Measurements from ENCODE around the gene DAB1. TPM values are rescaled to one million over a fixed set of nuclear protein-coding genes. Genes with fewer than 3 reads are reported as not detected.

DAB1 gene
- total RNA-seq, 1 donor from 2014 or later: 3.1 TPM

- Mint-ChIP-seq H3K9me3 (ENCODE audit: unreplicated experiment) (no peaks in the 10 kb centered on the region), H3K4me3 (ENCODE audit: unreplicated experiment) (no peak overlapping the region), H3K4me1 (ENCODE audit: low read depth, unreplicated experiment) (peaks cover 2% of the 10 kb centered on the region), H3K27me3 (ENCODE audit: unreplicated experiment) (peaks cover 1% of the 10 kb centered on the region), H3K36me3 (ENCODE audit: unreplicated experiment) (no peaks in the 10 kb centered on the region), H3K27ac (ENCODE audit: unreplicated experiment) (no peak overlapping the region)
- no peak for TF ChIP-seq CTCF (IDR thresholded peaks at IDR 0.05; ENCODE audit: partially characterized antibody, unreplicated experiment)
- DNase-seq: no peak
Observed at GRCh38 chr1:56973923-56974742, 449.7 kb downstream of the DAB1 start.

- Mint-ChIP-seq H3K9me3 (ENCODE audit: unreplicated experiment) (no peaks in the 10 kb centered on the region), H3K27me3 (ENCODE audit: unreplicated experiment) (peaks cover 1% of the 10 kb centered on the region), H3K4me1 (ENCODE audit: low read depth, unreplicated experiment) (peaks cover 2% of the 10 kb centered on the region)
Observed at GRCh38 chr1:56972976-56973375, 450.9 kb downstream of the DAB1 start.

GRCh38 chr1:56970280-56970679 lies 453.6 kb downstream of the DAB1 start:
- no peaks in the 10 kb centered on the region for H3K9me3 Mint-ChIP-seq (ENCODE audit: unreplicated experiment)

More at GRCh38 chr1:56972976-56973375, 450.9 kb downstream of the DAB1 start:
- DNase-seq: no peak
- TF ChIP-seq CTCF (IDR thresholded peaks at IDR 0.05; ENCODE audit: partially characterized antibody, unreplicated experiment): no peak
- no peak overlapping the region for H3K27ac Mint-ChIP-seq (ENCODE audit: unreplicated experiment)
- H3K36me3 Mint-ChIP-seq (ENCODE audit: unreplicated experiment): no peaks in the 10 kb centered on the region
- no peak overlapping the region for H3K4me3 Mint-ChIP-seq (ENCODE audit: unreplicated experiment)

GRCh38 chr1:56968878-56969495 lies 454.9 kb downstream of the DAB1 start:
- H3K27me3 Mint-ChIP-seq (ENCODE audit: unreplicated experiment): peaks cover 5% of the 10 kb centered on the region
- no peak overlapping the region for H3K27ac Mint-ChIP-seq (ENCODE audit: unreplicated experiment)
- TF ChIP-seq CTCF (IDR thresholded peaks at IDR 0.05; ENCODE audit: partially characterized antibody, unreplicated experiment): no peak
- no peak for DNase-seq
- H3K4me3 Mint-ChIP-seq (ENCODE audit: unreplicated experiment): no peak overlapping the region
- no peaks in the 10 kb centered on the region for H3K9me3 Mint-ChIP-seq (ENCODE audit: unreplicated experiment)
- H3K36me3 Mint-ChIP-seq (ENCODE audit: unreplicated experiment): no peaks in the 10 kb centered on the region
- H3K4me1 Mint-ChIP-seq (ENCODE audit: low read depth, unreplicated experiment): peaks cover 5% of the 10 kb centered on the region

More at GRCh38 chr1:56970280-56970679, 453.6 kb downstream of the DAB1 start:
- H3K36me3 Mint-ChIP-seq (ENCODE audit: unreplicated experiment): no peaks in the 10 kb centered on the region
- H3K27ac Mint-ChIP-seq (ENCODE audit: unreplicated experiment): no peak overlapping the region
- peaks cover 2% of the 10 kb centered on the region for H3K4me1 Mint-ChIP-seq (ENCODE audit: low read depth, unreplicated experiment)
- H3K4me3 Mint-ChIP-seq (ENCODE audit: unreplicated experiment): no peak overlapping the region
- TF ChIP-seq CTCF (IDR thresholded peaks at IDR 0.05; ENCODE audit: partially characterized antibody, unreplicated experiment): no peak
- DNase-seq: no peak
- peaks cover 1% of the 10 kb centered on the region for H3K27me3 Mint-ChIP-seq (ENCODE audit: unreplicated experiment)

All from glutamatergic neuron (in vitro differentiated cells).